Measurements from ENCODE around the gene BOD1.

The BOD1 gene

DNA sequence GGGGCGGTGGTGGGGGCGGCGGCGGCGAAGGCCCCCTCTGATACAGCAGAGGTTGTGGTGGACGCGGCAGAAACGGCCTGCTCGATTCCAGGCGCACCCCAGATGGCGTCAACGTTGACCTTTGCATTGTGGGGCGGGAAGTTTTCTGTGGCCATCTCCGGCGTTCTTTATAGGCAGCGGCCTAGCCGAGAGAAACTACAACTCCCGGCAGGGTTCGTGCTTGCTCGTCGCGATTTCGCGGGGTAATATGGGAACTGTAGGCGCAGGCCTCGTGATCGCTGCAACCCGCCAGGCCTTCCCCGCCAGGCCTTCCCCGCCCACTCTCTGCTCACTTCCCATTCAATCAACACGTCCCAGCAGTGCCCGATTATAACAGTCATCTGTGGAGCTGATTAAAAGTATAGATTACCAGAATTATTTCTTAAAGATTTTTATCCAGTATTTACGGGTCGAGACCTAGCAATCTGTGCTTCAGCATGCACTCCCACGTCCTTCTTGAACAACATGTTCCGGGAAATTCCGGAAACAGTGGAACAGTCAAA lies at the start of gene BOD1:
BOD1 (minus strand) TSS at position 74 of the 542 bp plus-strand sequence. CDS start 214 bp downstream, outside the sequence.
- Mint-ChIP-seq H3K27me3 (ENCODE audit: low read depth) (no peaks in the 10 kb centered on the region), H3K36me3 (ENCODE audit: low read depth) (peaks cover 3% of the 10 kb centered on the region), H3K4me3 (peak within 1 kb of the TSS; percentile 89), H3K4me1 (ENCODE audit: low read depth) (peaks cover 24% of the 10 kb centered on the region), H3K9me3 (no peaks in the 10 kb centered on the region), H3K27ac (peak within 1 kb of the TSS; percentile 87)
- DNase-seq (ENCODE audit: low spot score), result peak; percentile 97

DNA sequence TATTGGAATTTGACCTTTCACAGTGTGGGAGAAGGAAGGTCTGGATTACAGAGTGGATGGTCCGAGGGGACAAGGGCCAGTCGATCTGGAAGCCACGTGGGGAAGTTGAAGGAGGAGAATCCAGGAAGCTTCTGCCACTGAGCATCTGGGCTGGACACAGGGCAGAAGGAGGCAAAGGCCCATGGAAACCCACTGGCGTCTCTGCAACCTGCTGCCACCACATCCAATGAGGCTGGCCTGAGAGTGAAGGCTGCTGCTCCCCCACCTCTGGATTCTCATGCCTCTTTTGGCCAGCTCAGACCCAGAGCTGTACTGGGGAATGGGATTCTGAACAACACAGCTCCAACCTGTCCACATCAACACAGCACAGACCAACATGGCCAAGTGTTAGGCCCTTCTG lies 48.9 kb upstream of the BOD1 start:
- no peak for DNase-seq (ENCODE audit: low spot score)
- no peaks in the 10 kb centered on the region for H3K4me1 Mint-ChIP-seq (ENCODE audit: low read depth)
- H3K36me3 Mint-ChIP-seq (ENCODE audit: low read depth), result no peaks in the 10 kb centered on the region
- no peak overlapping the region for H3K27ac Mint-ChIP-seq
- H3K27me3 Mint-ChIP-seq (ENCODE audit: low read depth), result no peaks in the 10 kb centered on the region
- no peaks in the 10 kb centered on the region for H3K9me3 Mint-ChIP-seq
- no peak overlapping the region for H3K4me3 Mint-ChIP-seq

DNA sequence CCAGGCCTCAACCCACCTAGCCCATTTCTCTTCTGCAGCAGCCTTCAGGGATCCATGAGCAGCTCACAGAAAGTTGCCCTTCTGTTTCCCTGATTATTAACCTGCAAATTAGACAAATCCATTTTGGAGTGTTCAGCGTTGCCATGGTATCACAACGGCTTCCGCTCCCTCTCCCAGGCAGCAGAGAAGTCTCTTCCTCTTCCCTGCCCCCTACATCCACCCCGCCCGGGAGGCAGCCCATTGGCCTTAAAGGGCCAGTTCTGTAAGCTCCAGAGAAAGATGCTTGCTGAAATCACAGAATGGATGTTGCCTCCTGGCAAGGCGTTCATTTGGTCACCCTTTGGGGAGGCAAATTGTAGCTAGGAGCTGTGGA lies 47.7 kb upstream of the BOD1 start:
- H3K36me3 Mint-ChIP-seq (ENCODE audit: low read depth), result no peaks in the 10 kb centered on the region
- no peak overlapping the region for H3K27ac Mint-ChIP-seq
- no peaks in the 10 kb centered on the region for H3K27me3 Mint-ChIP-seq (ENCODE audit: low read depth)
- H3K9me3 Mint-ChIP-seq, result no peaks in the 10 kb centered on the region
- DNase-seq (ENCODE audit: low spot score), result no peak
- no peak overlapping the region for H3K4me3 Mint-ChIP-seq
- no peaks in the 10 kb centered on the region for H3K4me1 Mint-ChIP-seq (ENCODE audit: low read depth)

DNA sequence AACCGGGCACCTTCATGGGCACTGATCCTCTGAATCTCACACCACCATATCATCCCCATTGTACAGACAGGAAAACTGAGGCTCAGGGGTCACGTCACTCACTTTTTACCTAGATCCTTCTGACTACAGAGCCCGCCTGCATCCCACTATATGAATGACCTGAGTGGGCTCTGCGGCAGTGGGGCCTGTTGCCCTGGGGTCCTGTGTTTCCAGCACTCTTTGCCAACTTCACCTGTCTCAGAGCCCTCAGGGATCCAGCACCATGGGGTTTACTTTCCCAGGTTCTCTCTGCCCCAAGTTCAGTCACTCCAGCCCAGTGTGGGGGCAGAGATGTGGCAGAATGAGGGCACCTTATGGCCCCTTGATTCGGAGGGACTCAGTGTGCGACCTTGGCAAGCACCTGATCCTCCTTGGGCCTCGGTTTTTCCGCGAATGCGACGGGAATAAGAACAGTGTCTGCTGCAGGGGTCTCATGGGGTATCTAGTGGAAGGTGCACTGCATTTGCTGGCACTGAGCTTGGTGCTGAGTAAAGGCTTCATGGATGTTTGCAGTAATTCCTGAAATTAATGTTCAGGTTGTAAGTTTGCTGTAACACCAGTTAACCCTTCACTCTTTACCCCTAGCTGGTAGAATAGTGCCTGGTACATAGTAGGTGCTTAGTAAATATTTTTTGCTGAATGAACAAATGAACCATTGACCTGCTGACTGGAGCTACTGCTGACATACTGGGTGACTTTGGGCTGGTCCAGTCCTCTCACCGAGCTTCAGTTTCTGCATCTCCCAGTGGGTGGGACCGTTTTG lies 47.1 kb upstream of the BOD1 start:
- Mint-ChIP-seq H3K4me1 (ENCODE audit: low read depth) (no peaks in the 10 kb centered on the region), H3K27me3 (ENCODE audit: low read depth) (no peaks in the 10 kb centered on the region), H3K27ac (no peak overlapping the region), H3K4me3 (no peak overlapping the region), H3K9me3 (no peaks in the 10 kb centered on the region), H3K36me3 (ENCODE audit: low read depth) (no peaks in the 10 kb centered on the region)
- DNase-seq (ENCODE audit: low spot score), result no peak

DNA sequence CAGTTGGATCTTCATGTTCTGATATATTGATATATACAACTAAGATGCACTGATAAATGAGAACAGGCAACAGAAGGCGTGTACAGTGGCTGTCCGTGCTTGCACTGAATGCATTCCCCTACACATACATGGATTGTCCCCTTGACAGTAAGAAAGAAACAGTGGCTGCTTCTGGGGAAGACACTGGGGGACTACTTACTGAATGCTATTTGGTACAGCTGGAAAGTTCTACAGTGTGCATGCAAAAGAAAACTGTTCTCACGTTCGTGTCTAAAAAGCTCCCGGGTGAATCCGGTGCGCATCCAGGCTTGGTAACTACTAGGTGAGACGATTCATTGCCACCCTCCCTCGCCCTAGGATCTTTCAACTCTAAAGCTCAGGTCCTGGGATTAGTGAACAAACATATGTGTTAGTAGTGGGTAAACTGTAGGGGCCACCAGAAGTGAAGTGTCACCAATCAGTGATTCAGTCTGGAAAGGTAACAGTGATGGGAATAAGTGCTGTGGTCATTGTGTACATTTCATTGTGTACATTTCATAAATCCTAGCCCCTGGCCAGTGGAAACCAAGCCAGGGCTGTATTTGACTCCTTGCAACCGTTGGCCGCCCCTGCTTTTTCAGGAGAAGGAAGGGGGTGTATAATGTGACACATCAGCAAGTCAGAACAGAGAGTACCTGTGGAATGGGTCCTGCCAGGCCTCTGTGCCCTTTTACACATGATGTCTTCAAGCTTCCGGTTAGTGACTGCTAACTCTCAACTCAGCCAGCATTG lies 46.3 kb upstream of the BOD1 start:
- H3K36me3 Mint-ChIP-seq (ENCODE audit: low read depth), result no peaks in the 10 kb centered on the region
- no peak overlapping the region for H3K27ac Mint-ChIP-seq
- no peaks in the 10 kb centered on the region for H3K4me1 Mint-ChIP-seq (ENCODE audit: low read depth)
- H3K4me3 Mint-ChIP-seq, result no peak overlapping the region
- no peaks in the 10 kb centered on the region for H3K27me3 Mint-ChIP-seq (ENCODE audit: low read depth)
- H3K9me3 Mint-ChIP-seq, result no peaks in the 10 kb centered on the region
- DNase-seq (ENCODE audit: low spot score), result no peak

DNA sequence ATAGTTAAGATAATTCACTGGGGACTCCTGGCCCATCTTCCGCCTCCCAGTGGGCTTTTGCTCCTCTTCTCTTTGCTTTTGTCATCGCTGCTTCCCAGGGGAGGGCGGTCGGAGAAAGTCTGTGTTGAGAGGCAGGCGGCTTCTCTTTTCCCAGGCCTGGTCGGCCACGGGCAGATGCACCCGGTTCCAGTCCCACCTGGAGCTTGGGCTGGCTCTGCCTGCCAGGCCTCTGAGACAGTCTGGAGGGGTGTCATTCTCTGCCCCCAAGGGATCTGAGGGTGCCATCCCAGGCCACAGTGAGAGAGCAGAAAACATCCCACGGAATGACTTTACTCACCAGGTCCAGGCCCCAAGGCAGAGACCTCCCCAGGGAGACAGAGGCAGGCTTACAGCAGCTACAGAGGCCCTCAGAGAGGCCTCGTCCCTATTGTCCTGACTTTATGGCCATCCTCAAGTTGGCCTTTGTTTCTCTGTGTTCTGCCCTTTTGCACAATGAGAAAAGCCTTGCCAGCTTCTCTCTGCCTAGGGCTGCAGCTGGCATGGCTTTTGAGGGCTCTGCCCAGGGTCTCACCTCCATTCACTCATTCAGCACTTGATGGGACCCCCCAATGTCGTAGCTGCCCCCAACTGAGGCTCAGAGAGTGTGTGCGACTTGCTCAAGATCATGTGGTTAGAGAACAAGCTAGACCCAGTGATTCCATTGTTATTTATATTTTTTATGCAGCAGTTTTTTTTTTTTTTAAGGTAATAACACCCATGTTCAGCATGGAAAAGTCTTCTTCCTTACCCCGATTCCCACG lies 44.2 kb upstream of the BOD1 start:
- Mint-ChIP-seq H3K4me3 (no peak overlapping the region), H3K4me1 (ENCODE audit: low read depth) (no peaks in the 10 kb centered on the region), H3K27ac (no peak overlapping the region), H3K27me3 (ENCODE audit: low read depth) (no peaks in the 10 kb centered on the region), H3K36me3 (ENCODE audit: low read depth) (no peaks in the 10 kb centered on the region), H3K9me3 (no peaks in the 10 kb centered on the region)
- DNase-seq (ENCODE audit: low spot score), result no peak

DNA sequence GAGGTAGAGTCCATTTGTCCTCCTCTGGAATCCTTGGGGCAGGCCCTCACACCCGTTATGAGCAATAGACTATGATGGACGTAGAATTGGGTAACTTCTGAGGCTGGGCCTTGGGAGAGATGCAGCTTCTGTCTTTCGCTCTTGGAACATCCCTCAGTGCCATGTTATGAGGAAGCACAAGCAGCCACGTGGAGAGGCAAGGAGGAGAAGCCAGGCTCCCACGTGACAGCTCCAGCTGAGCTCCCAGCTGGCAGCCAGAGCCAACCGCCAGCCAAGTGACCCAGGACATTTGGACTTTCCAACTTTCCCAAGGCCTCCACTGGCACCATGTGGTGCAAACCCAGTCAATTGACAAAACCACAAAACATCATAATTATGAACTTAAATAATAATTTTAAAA lies 43.0 kb upstream of the BOD1 start:
- H3K27ac Mint-ChIP-seq, result no peak overlapping the region
- H3K4me3 Mint-ChIP-seq, result no peak overlapping the region

DNA sequence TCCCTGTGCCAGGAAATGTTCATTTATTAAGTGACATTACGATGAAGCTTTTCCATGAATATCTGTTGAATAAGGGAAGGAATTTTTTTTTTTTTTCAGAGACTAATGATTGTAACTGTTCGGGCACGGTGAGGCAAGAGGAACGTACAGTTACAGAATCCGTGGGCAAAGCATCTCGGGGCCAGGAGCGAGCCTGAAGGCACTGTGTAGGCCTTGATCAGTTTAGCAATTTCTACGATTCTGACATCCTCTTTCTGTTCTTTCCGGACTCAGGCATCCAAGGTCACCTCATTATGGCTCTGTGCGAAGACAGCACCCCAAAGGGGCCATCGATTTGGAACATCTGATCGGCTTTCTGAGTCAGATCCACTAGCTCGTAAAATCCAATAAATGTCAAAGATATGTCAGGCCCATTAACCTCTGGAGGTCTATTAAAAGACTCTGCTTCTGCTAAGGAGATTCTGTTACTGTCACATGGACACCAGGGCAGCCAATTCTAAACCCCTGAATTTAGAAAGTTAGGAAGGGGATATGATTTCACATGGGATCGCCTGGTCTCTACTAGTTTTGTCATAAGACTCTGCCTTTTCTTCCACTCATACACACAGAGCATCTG lies 41.4 kb upstream of the BOD1 start:
- no peak for DNase-seq (ENCODE audit: low spot score)
- Mint-ChIP-seq H3K4me1 (ENCODE audit: low read depth) (no peaks in the 10 kb centered on the region), H3K36me3 (ENCODE audit: low read depth) (no peaks in the 10 kb centered on the region), H3K4me3 (no peak overlapping the region), H3K9me3 (no peaks in the 10 kb centered on the region), H3K27me3 (ENCODE audit: low read depth) (no peaks in the 10 kb centered on the region), H3K27ac (no peak overlapping the region)

More for the DNA sequence above, 43.0 kb upstream of the BOD1 start:
- no peak for DNase-seq (ENCODE audit: low spot score)
- Mint-ChIP-seq H3K27me3 (ENCODE audit: low read depth) (no peaks in the 10 kb centered on the region), H3K36me3 (ENCODE audit: low read depth) (no peaks in the 10 kb centered on the region), H3K9me3 (no peaks in the 10 kb centered on the region), H3K4me1 (ENCODE audit: low read depth) (no peaks in the 10 kb centered on the region)

DNA sequence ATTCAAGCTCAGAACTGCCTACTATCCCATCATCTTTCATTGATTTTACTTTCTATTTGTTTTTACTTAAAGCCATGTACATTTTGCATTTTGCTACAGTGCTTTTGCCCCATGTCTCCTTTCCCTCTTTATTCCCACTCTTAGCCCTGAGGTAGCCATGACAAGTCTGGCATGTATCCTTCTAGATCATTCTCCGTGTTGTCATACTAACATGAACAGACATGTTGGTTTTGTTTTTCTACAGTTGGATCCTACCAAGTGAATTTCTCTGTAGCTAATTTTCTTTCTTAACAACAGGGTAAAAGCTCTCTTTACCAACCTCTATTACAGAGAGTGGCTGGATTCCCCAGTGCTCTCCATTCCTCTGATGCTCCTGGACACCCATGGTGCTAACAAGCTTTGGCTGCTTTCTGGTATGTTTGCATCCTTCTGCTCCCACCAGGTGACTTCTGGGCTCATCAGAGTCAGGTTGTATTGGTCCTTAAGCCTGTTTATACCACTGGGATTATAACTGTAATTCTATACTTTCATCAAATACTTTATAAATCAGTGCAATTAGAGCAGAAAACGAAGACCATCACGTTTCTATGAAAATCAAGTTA lies 38.8 kb upstream of the BOD1 start:
- H3K27ac Mint-ChIP-seq, result no peak overlapping the region
- no peaks in the 10 kb centered on the region for H3K9me3 Mint-ChIP-seq
- DNase-seq (ENCODE audit: low spot score), result no peak
- no peaks in the 10 kb centered on the region for H3K36me3 Mint-ChIP-seq (ENCODE audit: low read depth)
- no peaks in the 10 kb centered on the region for H3K4me1 Mint-ChIP-seq (ENCODE audit: low read depth)
- peaks cover 16% of the 10 kb centered on the region for H3K27me3 Mint-ChIP-seq (ENCODE audit: low read depth)
- H3K4me3 Mint-ChIP-seq, result no peak overlapping the region

DNA sequence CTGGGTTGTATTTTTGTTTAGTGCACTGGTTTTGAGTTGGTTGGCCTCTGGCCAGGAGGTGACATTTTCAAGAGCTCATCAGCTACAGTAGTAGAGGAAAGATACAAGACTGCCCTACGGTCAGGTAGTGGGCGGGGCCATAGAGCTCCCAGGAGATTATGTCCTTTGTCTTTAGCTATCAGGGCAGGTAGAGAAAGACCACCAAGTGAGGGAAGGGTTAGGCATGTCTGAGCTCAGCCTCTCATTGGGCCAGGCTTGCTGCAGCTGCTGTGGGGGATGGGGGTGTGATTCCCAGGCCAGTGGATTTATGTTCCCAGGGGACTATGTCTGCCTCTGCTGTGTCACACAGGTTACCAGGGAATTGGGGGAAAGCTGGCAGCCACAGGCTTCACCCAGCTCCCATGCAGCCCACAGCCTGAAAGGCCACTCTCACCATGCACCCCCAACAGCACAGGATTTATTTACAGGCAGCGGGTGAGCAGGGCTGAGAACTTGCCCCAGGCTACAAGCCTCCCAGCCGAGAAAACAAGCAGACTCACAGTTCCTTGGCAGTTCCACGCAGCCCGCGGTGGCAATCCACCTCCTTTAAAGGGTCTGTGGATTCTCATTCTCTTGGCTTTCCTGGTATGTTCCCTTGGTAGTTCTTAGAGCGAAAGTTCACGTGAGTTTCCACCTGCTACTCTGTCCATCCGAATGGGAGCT lies 37.5 kb upstream of the BOD1 start:
- DNase-seq (ENCODE audit: low spot score), result no peak
- H3K4me3 Mint-ChIP-seq, result no peak overlapping the region
- no peak overlapping the region for H3K27ac Mint-ChIP-seq
- H3K36me3 Mint-ChIP-seq (ENCODE audit: low read depth), result no peaks in the 10 kb centered on the region
- H3K9me3 Mint-ChIP-seq, result no peaks in the 10 kb centered on the region
- no peaks in the 10 kb centered on the region for H3K4me1 Mint-ChIP-seq (ENCODE audit: low read depth)
- peaks cover 16% of the 10 kb centered on the region for H3K27me3 Mint-ChIP-seq (ENCODE audit: low read depth)

DNA sequence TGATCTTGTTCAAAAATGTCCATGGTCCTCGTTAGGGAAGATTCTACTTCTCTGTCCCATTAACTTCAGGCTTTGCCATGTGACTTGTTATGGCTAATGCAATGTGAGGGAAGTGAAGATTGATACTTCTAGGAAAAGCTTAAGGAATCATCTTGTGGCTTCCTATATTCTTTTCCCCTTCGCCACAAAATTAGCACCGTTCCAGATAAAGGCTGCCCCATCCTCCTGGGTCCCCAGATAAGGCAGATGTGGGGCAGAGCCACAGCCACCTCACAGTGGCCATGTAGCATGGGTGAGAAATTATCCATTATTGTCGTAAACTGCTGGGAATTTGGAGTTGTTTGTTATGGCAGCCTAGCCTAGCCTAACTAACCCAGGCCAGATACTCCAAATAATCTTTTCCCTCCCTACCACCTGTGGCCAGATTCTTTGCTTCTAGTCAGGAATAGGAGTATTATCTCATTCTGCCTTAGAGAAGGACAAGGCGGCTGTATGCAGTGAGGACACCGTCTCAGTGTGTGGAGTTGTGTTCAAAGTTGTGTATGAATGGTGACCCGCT lies 31.9 kb upstream of the BOD1 start:
- Mint-ChIP-seq H3K36me3 (ENCODE audit: low read depth) (no peaks in the 10 kb centered on the region), H3K9me3 (no peaks in the 10 kb centered on the region), H3K27me3 (ENCODE audit: low read depth) (peaks cover 20% of the 10 kb centered on the region), H3K4me3 (no peak overlapping the region), H3K27ac (no peak overlapping the region), H3K4me1 (ENCODE audit: low read depth) (no peaks in the 10 kb centered on the region)
- no peak for DNase-seq (ENCODE audit: low spot score)

DNA sequence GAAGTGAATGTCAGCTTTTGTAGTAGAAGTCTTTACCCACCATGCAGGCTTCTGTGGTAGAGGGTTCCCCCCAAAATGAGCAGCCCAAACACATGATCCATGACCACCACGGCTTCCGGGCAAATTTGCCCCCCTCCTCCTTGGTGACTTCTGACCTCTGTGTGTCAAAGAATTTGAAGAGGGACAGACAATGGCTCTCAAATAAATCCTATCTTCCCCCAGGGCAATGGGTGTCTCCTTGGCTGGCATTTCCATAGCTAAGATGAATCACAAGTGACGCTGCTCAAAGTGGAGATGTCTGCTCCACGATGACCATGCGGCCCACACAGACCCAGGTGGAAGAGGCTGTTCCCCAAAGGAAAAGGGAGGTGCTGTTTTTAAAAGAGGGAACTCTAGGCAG lies 30.2 kb upstream of the BOD1 start:
- no peaks in the 10 kb centered on the region for H3K36me3 Mint-ChIP-seq (ENCODE audit: low read depth)
- DNase-seq (ENCODE audit: low spot score), result no peak
- H3K27ac Mint-ChIP-seq, result no peak overlapping the region
- no peaks in the 10 kb centered on the region for H3K9me3 Mint-ChIP-seq
- no peaks in the 10 kb centered on the region for H3K4me1 Mint-ChIP-seq (ENCODE audit: low read depth)
- H3K4me3 Mint-ChIP-seq, result no peak overlapping the region
- peaks cover 11% of the 10 kb centered on the region for H3K27me3 Mint-ChIP-seq (ENCODE audit: low read depth)
